Measurements from ENCODE around the gene OPN4. TPM values are rescaled to one million over a fixed set of nuclear protein-coding genes. Genes with fewer than 3 reads are reported as not detected.
"Not testable (repeated sequence)": the region's sequence is repeated elsewhere in the genome, so short reads cannot be mapped to it uniquely, and the experiment has no call there.

OPN4 gene
- total RNA-seq, 1 donor from 2014 or later, result not detected

- no peak for DNase-seq (ENCODE audit: low spot score)
- peaks cover 6% of the 10 kb centered on the region for H3K4me1 Mint-ChIP-seq
These were observed 10.1 kb upstream of the OPN4 start for GRCh38 chr10:86644152-86644793.

GRCh38 chr10:86644794-86645445 is 9.4 kb upstream of the OPN4 start:
- no peaks in the 10 kb centered on the region for H3F3A ChIP-seq (ENCODE audit: low read depth)
- DNase-seq (ENCODE audit: low spot score), result no peak

More at GRCh38 chr10:86644152-86644793, 10.1 kb upstream of the OPN4 start:
- Histone ChIP-seq H2AFZ (replicated peaks) (no peak overlapping the region), H3K27me3 (no peaks in the 10 kb centered on the region), H3K27ac (no peak overlapping the region), H3K4me3 (no peak overlapping the region), H3K4me2 (no peak overlapping the region), H4K20me1 (ENCODE audit: low read depth) (no peaks in the 10 kb centered on the region), H3K9ac (no peak overlapping the region), H3K9me3 (ENCODE audit: low read depth) (no peaks in the 10 kb centered on the region), H3K79me2 (ENCODE audit: low read depth) (no peaks in the 10 kb centered on the region), H3K4me1 (no peaks in the 10 kb centered on the region), H3F3A (ENCODE audit: low read depth) (no peaks in the 10 kb centered on the region), H3K36me3 (no peaks in the 10 kb centered on the region)
- H3K27ac Mint-ChIP-seq, result no peak overlapping the region
- no peaks in the 10 kb centered on the region for H3K27me3 Mint-ChIP-seq (ENCODE audit: insufficient read depth, low read depth)
- no peak for TF ChIP-seq EZH2 (IDR thresholded peaks at IDR 0.05)
- TF ChIP-seq CTCF (IDR thresholded peaks at IDR 0.05), result peak; percentile 44
- no peak overlapping the region for H3K4me3 Mint-ChIP-seq
- H3K9me3 Mint-ChIP-seq, result no peaks in the 10 kb centered on the region
- H3K36me3 Mint-ChIP-seq, result no peaks in the 10 kb centered on the region

GRCh38 chr10:86645621-86646165 is 8.7 kb upstream of the OPN4 start:
- not testable (repeated sequence) for H3K4me1 ChIP-seq; H3K9me3 Mint-ChIP-seq; H3K36me3 Mint-ChIP-seq; H3K4me3 Mint-ChIP-seq; H3K9me3 ChIP-seq (ENCODE audit: low read depth); H2AFZ ChIP-seq (replicated peaks); H3F3A ChIP-seq (ENCODE audit: low read depth); H3K9ac ChIP-seq; H3K36me3 ChIP-seq; H3K27me3 Mint-ChIP-seq (ENCODE audit: insufficient read depth, low read depth); DNase-seq (ENCODE audit: low spot score); H3K27ac ChIP-seq; H4K20me1 ChIP-seq (ENCODE audit: low read depth); H3K79me2 ChIP-seq (ENCODE audit: low read depth); H3K4me3 ChIP-seq; H3K4me2 ChIP-seq; H3K27ac Mint-ChIP-seq; H3K4me1 Mint-ChIP-seq; H3K27me3 ChIP-seq

More at GRCh38 chr10:86644794-86645445, 9.4 kb upstream of the OPN4 start:
- Histone ChIP-seq H3K4me3 (no peak overlapping the region), H3K4me2 (no peak overlapping the region), H3K79me2 (ENCODE audit: low read depth) (no peaks in the 10 kb centered on the region), H3K36me3 (no peaks in the 10 kb centered on the region), H4K20me1 (ENCODE audit: low read depth) (no peaks in the 10 kb centered on the region), H3K27ac (no peak overlapping the region), H3K9ac (no peak overlapping the region), H3K27me3 (no peaks in the 10 kb centered on the region), H2AFZ (replicated peaks) (no peak overlapping the region), H3K4me1 (no peaks in the 10 kb centered on the region), H3K9me3 (ENCODE audit: low read depth) (no peaks in the 10 kb centered on the region)
- H3K9me3 Mint-ChIP-seq, result no peaks in the 10 kb centered on the region
- H3K27ac Mint-ChIP-seq, result no peak overlapping the region
- no peak overlapping the region for H3K4me3 Mint-ChIP-seq
- H3K4me1 Mint-ChIP-seq, result peaks cover 8% of the 10 kb centered on the region
- no peaks in the 10 kb centered on the region for H3K36me3 Mint-ChIP-seq
- no peaks in the 10 kb centered on the region for H3K27me3 Mint-ChIP-seq (ENCODE audit: insufficient read depth, low read depth)
- no peak for TF ChIP-seq EZH2 (IDR thresholded peaks at IDR 0.05)
- no peak for TF ChIP-seq EZH2phosphoT487 (IDR thresholded peaks at IDR 0.05)
- TF ChIP-seq CTCF (IDR thresholded peaks at IDR 0.05), result no peak

- Histone ChIP-seq H3K4me3 (no peak overlapping the region), H3K36me3 (no peaks in the 10 kb centered on the region), H3K79me2 (ENCODE audit: low read depth) (no peaks in the 10 kb centered on the region), H4K20me1 (ENCODE audit: low read depth) (no peaks in the 10 kb centered on the region), H3K4me2 (no peak overlapping the region), H2AFZ (replicated peaks) (no peak overlapping the region), H3K27ac (no peak overlapping the region), H3K27me3 (no peaks in the 10 kb centered on the region), H3K9me3 (ENCODE audit: low read depth) (no peaks in the 10 kb centered on the region), H3K9ac (no peak overlapping the region), H3F3A (ENCODE audit: low read depth) (no peaks in the 10 kb centered on the region), H3K4me1 (no peaks in the 10 kb centered on the region)
- H3K27ac Mint-ChIP-seq, result no peak overlapping the region
- H3K27me3 Mint-ChIP-seq (ENCODE audit: insufficient read depth, low read depth), result peaks cover 5% of the 10 kb centered on the region
- no peak for DNase-seq (ENCODE audit: low spot score)
- TF ChIP-seq CTCF (IDR thresholded peaks at IDR 0.05), result no peak
- no peak for TF ChIP-seq EZH2 (IDR thresholded peaks at IDR 0.05)
- no peak for TF ChIP-seq EZH2phosphoT487 (IDR thresholded peaks at IDR 0.05)
- no peaks in the 10 kb centered on the region for H3K9me3 Mint-ChIP-seq
- peaks cover 8% of the 10 kb centered on the region for H3K4me1 Mint-ChIP-seq
- H3K4me3 Mint-ChIP-seq, result no peak overlapping the region
- no peaks in the 10 kb centered on the region for H3K36me3 Mint-ChIP-seq
These were observed 7.8 kb upstream of the OPN4 start for GRCh38 chr10:86646532-86646931.
